GM12878 (cell line): ENCODE results near the gene TMEM212. TPM values are rescaled to one million over a fixed set of nuclear protein-coding genes. Genes with fewer than 3 reads are reported as not detected.
A peak's percentile ranks its signal among the peaks of the same experiment; 100 is the strongest.

ENCODE experiments used
- ATAC-seq: fragments of 200-7000 bp; cut with Tn5 transposase; 3 replicates; pipeline ENCODE4 v1.9.1; 2020; ENCODE audit warnings: mild to moderate bottlenecking, moderate library complexity
- BruUV-seq: library from RNA; stranded (reverse); fragments of 400-500 nt; replicated peaks from 2 replicates; lab custom pipeline; 2021; lab: Mats Ljungman, UMichigan
- CTCF ChIA-PET: fragments of 300-600 bp; sonication (Branson Sonifier 250); formaldehyde crosslinking; extraction: SDS; loops from one replicate; lab custom pipeline; 2021; ENCODE audit warnings: inconsistent platforms; lab: Yijun Ruan, JAX
- POLR2A ChIA-PET: fragments of 350-600 bp; formaldehyde crosslinking; extraction: SDS; loops from one replicate; lab custom pipeline; 2021; ENCODE audit warnings: inconsistent platforms; lab: Charles Lee
- RAD21 ChIA-PET: fragments of 300-600 bp; sonication (Branson Sonifier 250); formaldehyde crosslinking; loops from one replicate; lab custom pipeline; 2023; ENCODE audit warnings: antibody characterized with exemption; ENCODE audit not compliant: unreplicated experiment; lab: Charles Lee
- SMC1A ChIA-PET: fragments of 300-600 bp; sonication (Branson Sonifier 250); formaldehyde crosslinking; loops from one replicate; lab custom pipeline; 2023; ENCODE audit not compliant: unreplicated experiment, uncharacterized antibody; lab: Charles Lee
- DNase-seq: peaks from one replicate; pipeline ENCODE4 v3.0.0-alpha.2; 2011; ENCODE audit warnings: low read depth, low spot score
- FAIRE-seq: peaks from 3 replicates; lab custom pipeline; 2011; peaks lifted over from hg19 to GRCh38; lab: Jason Lieb, UNC
- H2AFZ ChIP-seq: 2 replicates; pipeline ENCODE4 v1.6.0; 2011; ENCODE audit warnings: low read depth, low read length, control low read depth; ENCODE audit not compliant: control insufficient read depth
- H3K27ac ChIP-seq: 2 replicates; pipeline ENCODE4 v1.5.1; 2011; ENCODE audit warnings: control low read depth; ENCODE audit not compliant: control insufficient read depth, insufficient read depth
- H3K27me3 ChIP-seq, 2 experiments: replicated peaks in 1 of 2; 2 replicates each; pipeline versions ENCODE4 v1.6.0 to v1.6.1; 2011; ENCODE audit warnings: low read length in 1 of 2; ENCODE audit not compliant: control insufficient read depth in 2 of 2, insufficient read depth in 2 of 2
- H3K36me3 ChIP-seq, 2 experiments: 2 replicates each; pipeline ENCODE4 v1.5.1; 2011; ENCODE audit warnings: low read length in 1 of 2; ENCODE audit not compliant: control insufficient read depth in 2 of 2, insufficient read depth in 2 of 2
- H3K4me1 ChIP-seq: 2 replicates; pipeline ENCODE4 v1.6.1; 2011; ENCODE audit warnings: mild to moderate bottlenecking, low read length, moderate library complexity, mixed read lengths; ENCODE audit not compliant: control insufficient read depth, insufficient read depth
- H3K4me2 ChIP-seq: 2 replicates; pipeline ENCODE4 v1.6.0; 2011; ENCODE audit warnings: control low read depth; ENCODE audit not compliant: control insufficient read depth, insufficient read depth
- H3K4me3 ChIP-seq: fragments of 200-600 bp; sonication (generic); 2 replicates; pipeline ENCODE4 v1.5.1; 2016
- H3K79me2 ChIP-seq: 2 replicates; pipeline ENCODE4 v1.6.0; 2011; ENCODE audit warnings: low read length; ENCODE audit not compliant: control insufficient read depth, insufficient read depth
- H3K9ac ChIP-seq: 2 replicates; pipeline ENCODE4 v1.8.0; 2011; ENCODE audit warnings: low read length, control low read depth, mixed read lengths; ENCODE audit not compliant: control insufficient read depth, insufficient read depth
- H3K9me3 ChIP-seq: replicated peaks from 3 replicates; pipeline ENCODE4 v1.5.1; 2011; ENCODE audit warnings: mild to moderate bottlenecking, low read length; ENCODE audit not compliant: control insufficient read depth, insufficient read depth
- H4K20me1 ChIP-seq: 2 replicates; pipeline ENCODE4 v1.6.0; 2011; ENCODE audit not compliant: control insufficient read depth, insufficient read depth
- ATF7 ChIP-seq: fragments of 450-650 bp; IDR thresholded peaks from 2 replicates; pipeline ENCODE4 v1.6.1; 2016; ENCODE audit warnings: low read depth, mild to moderate bottlenecking
- EZH2 ChIP-seq: IDR thresholded peaks from 2 replicates; pipeline ENCODE4 v1.6.1; 2012; ENCODE audit warnings: low read depth, mild to moderate bottlenecking, control low read depth, inconsistent platforms, low read length, borderline replicate concordance; ENCODE audit not compliant: control insufficient read depth
- GABPA ChIP-seq: IDR thresholded peaks from 2 replicates; pipeline ENCODE4 v1.6.1; 2014; ENCODE audit warnings: antibody characterized with exemption, low read depth, mild to moderate bottlenecking, inconsistent platforms
- NKRF ChIP-seq: fragments of 450-650 bp; conservative IDR thresholded peaks from 2 replicates; pipeline ENCODE4 v1.6.1; 2017; ENCODE audit warnings: mild to moderate bottlenecking, moderate library complexity
- NRF1 ChIP-seq: conservative IDR thresholded peaks from 2 replicates; pipeline ENCODE4 v1.6.1; 2011; ENCODE audit warnings: mild to moderate bottlenecking, low read depth, low read length, improper control_type of control experiment
- ZBTB11 ChIP-seq: fragments of 450-650 bp; formaldehyde crosslinking; IDR thresholded peaks from 2 replicates; pipeline ENCODE4 v1.5.0; 2022; ENCODE audit warnings: mild to moderate bottlenecking, missing genetic modification characterization
- WGBS: methylation state at CpG from one replicate; pipeline ENCODE4 v1.1.6; 2016; ENCODE audit warnings: low lambda C conversion rate; ENCODE audit not compliant: insufficient replicate concordance, insufficient coverage; ENCODE audit errors: missing lambda C conversion rate; 5-methylcytosine and 5-hydroxymethylcytosine counted together
- in situ Hi-C: fragments of 300-500 bp; cut with MboI; formaldehyde crosslinking; loops from 9 replicates; pipeline ENCODE4 v1.14.3; 2018; ENCODE audit warnings: mixed read lengths
- intact Hi-C: fragments of 100-400 bp; cut with micrococcal nuclease; formaldehyde crosslinking; loops from one replicate; pipeline ENCODE4 v1.14.2; 2022; ENCODE audit not compliant: unreplicated experiment
- polyA plus RNA-seq, 11 experiments: library from polyadenylated mRNA; depleted of rRNA in 4 of 11; unstranded in 6 of 11; stranded (reverse) in 5 of 11; fragments of >200 nt; fragmentation: Nextera tagmentation in 4 of 11; fragmentation: Illumina TruSeq in 1 of 11; extraction: Ambion mirVana in 4 of 11; extraction: Trizol in 1 of 11; gene quantifications; 1 replicate in 1 of 11; 2 replicates in 10 of 11; pipeline versions ENCODE4 v1.2.1 to v1.2.3, GENCODE V29; 2011 to 2016; ENCODE audit warnings: inconsistent platforms in 2 of 11, missing spikeins in 2 of 11, low read depth in 1 of 11
- total RNA-seq, 4 experiments: library from RNA; depleted of rRNA in 3 of 4; stranded (reverse); fragments of >200 nt in 3 of 4; fragmentation: Illumina TruSeq in 1 of 4; extraction: Trizol in 1 of 4; gene quantifications; 2 replicates each; pipeline versions ENCODE4 v1.2.1 to v1.2.3, GENCODE V29; 2013 to 2021
- TF ChIP-seq, protein P1 (sequence below): IDR thresholded peaks from 2 replicates; pipeline ENCODE4 v1.6.1; 2011; ENCODE audit warnings: borderline replicate concordance, low read depth, mild to moderate bottlenecking, moderate library complexity, low read length; ENCODE audit not compliant: insufficient read depth, poor library complexity, severe bottlenecking
- TF ChIP-seq, protein P2 (sequence below): IDR thresholded peaks from 2 replicates; pipeline ENCODE4 v1.6.1; 2012; ENCODE audit warnings: mild to moderate bottlenecking, low read depth, low read length

The TMEM212 gene
- total and polyA plus RNA-seq, 10 of the 15 experiments (the other 5 are each of a cell fraction or from before 2014, with no cell fraction given): not detected

GRCh38 chr3:171811295-171811912, 31.7 kb upstream of the TMEM212 start:
- FAIRE-seq (peak; percentile 27), DNase-seq (no peak), ATAC-seq (no peak)
- BruUV-seq: no TSS peak
- Histone ChIP-seq H3K79me2 (peaks cover 5% of the 10 kb centered on the region; the same call in 1 of the 2 replicates), H3K27me3 (no peaks in the 10 kb centered on the region), H3K9me3 (no peaks in the 10 kb centered on the region), H3K36me3 (no peaks in the 10 kb centered on the region), H3K4me1 (no peaks in the 10 kb centered on the region), H4K20me1 (no peaks in the 10 kb centered on the region), H2AFZ (no peak overlapping the region), H3K4me2 (no peak overlapping the region), H3K9ac (no peak overlapping the region), H3K4me3 (no peak overlapping the region), H3K27ac (no peak overlapping the region)
- ChIA-PET RAD21 (interaction anchor here (0.7 to 8.5 kb wide), 11 partner anchors 9 to 197 kb away, joined by 3 to 117 read pairs (median 5); no protein-coding TSS in a partner anchor), SMC1A (interaction anchor here (0.6 to 4.4 kb wide), 12 partner anchors 9 to 1685 kb away, joined by 3 to 50 read pairs (median 6); no protein-coding TSS in a partner anchor), CTCF (interaction anchor here (1.1 to 4.2 kb wide), 7 partner anchors 9 to 23 kb away, joined by 3 to 40 read pairs (median 7); no protein-coding TSS in a partner anchor), POLR2A (interaction anchor here (0.5 to 3.6 kb wide), 7 partner anchors 8 to 31 kb away, joined by 3 to 31 read pairs (median 5); no protein-coding TSS in a partner anchor)
- WGBS: 78% methylated on average over 4 of the region's 4 CpGs
- in situ Hi-C loops (no loop called here), intact Hi-C loops (no loop called here)
- TF ChIP-seq ZBTB11 (CRISPR knock-in tag) (no peak), EZH2 (no peak), NKRF (no peak), GABPA (no peak), NRF1 (no peak), ATF7 (no peak)
- TF ChIP-seq, protein P1, sequence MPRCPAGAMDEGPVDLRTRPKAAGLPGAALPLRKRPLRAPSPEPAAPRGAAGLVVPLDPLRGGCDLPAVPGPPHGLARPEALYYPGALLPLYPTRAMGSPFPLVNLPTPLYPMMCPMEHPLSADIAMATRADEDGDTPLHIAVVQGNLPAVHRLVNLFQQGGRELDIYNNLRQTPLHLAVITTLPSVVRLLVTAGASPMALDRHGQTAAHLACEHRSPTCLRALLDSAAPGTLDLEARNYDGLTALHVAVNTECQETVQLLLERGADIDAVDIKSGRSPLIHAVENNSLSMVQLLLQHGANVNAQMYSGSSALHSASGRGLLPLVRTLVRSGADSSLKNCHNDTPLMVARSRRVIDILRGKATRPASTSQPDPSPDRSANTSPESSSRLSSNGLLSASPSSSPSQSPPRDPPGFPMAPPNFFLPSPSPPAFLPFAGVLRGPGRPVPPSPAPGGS: no peak
- TF ChIP-seq, protein P2, sequence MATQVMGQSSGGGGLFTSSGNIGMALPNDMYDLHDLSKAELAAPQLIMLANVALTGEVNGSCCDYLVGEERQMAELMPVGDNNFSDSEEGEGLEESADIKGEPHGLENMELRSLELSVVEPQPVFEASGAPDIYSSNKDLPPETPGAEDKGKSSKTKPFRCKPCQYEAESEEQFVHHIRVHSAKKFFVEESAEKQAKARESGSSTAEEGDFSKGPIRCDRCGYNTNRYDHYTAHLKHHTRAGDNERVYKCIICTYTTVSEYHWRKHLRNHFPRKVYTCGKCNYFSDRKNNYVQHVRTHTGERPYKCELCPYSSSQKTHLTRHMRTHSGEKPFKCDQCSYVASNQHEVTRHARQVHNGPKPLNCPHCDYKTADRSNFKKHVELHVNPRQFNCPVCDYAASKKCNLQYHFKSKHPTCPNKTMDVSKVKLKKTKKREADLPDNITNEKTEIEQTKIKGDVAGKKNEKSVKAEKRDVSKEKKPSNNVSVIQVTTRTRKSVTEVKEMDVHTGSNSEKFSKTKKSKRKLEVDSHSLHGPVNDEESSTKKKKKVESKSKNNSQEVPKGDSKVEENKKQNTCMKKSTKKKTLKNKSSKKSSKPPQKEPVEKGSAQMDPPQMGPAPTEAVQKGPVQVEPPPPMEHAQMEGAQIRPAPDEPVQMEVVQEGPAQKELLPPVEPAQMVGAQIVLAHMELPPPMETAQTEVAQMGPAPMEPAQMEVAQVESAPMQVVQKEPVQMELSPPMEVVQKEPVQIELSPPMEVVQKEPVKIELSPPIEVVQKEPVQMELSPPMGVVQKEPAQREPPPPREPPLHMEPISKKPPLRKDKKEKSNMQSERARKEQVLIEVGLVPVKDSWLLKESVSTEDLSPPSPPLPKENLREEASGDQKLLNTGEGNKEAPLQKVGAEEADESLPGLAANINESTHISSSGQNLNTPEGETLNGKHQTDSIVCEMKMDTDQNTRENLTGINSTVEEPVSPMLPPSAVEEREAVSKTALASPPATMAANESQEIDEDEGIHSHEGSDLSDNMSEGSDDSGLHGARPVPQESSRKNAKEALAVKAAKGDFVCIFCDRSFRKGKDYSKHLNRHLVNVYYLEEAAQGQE: no peak
